CD1c-positive myeloid dendritic cell (primary cell): ENCODE data around the gene MITF.

ENCODE experiments used
- DNase-seq: peaks from one replicate; pipeline ENCODE4 v3.0.0-alpha.2; 2016; ENCODE audit errors: extremely low spot score

MITF gene

GRCh38 chr3:69739204-69740102 is at the start of gene MITF:
MITF (plus strand) TSS chr3:69739464; CDS start chr3:69739598, 134 bp downstream.
- DNase-seq: peak; percentile 95

GRCh38 chr3:69691860-69692259 is 47.4 kb upstream of the MITF start:
- no peak for DNase-seq

GRCh38 chr3:69692761-69693160 is 46.5 kb upstream of the MITF start:
- DNase-seq: no peak

GRCh38 chr3:69695443-69695842 is 43.8 kb upstream of the MITF start:
- DNase-seq: no peak

GRCh38 chr3:69695933-69696332 is 43.3 kb upstream of the MITF start:
- no peak for DNase-seq

- no peak for DNase-seq
Measured at GRCh38 chr3:69696367-69696766, 42.9 kb upstream of the MITF start.

GRCh38 chr3:69697381-69697780 is 41.9 kb upstream of the MITF start:
- peak; percentile 29 for DNase-seq

GRCh38 chr3:69698728-69699127 is 40.5 kb upstream of the MITF start:
- DNase-seq: no peak

GRCh38 chr3:69699183-69699582 is 40.1 kb upstream of the MITF start:
- DNase-seq: no peak

- no peak for DNase-seq
Measured at GRCh38 chr3:69700949-69701348, 38.3 kb upstream of the MITF start.

GRCh38 chr3:69710153-69710977 is 28.9 kb upstream of the MITF start:
- no peak for DNase-seq

- DNase-seq: no peak
Measured at GRCh38 chr3:69712269-69712668, 27.0 kb upstream of the MITF start.

- no peak for DNase-seq
Measured at GRCh38 chr3:69712933-69713332, 26.3 kb upstream of the MITF start.

- peak; percentile 61 for DNase-seq
Measured at GRCh38 chr3:69715204-69715603, 24.1 kb upstream of the MITF start.

- DNase-seq: no peak
Measured at GRCh38 chr3:69716119-69716518, 23.1 kb upstream of the MITF start.

- DNase-seq: no peak
Measured at GRCh38 chr3:69718866-69719586, 20.2 kb upstream of the MITF start.

- no peak for DNase-seq
Measured at GRCh38 chr3:69719587-69720122, 19.6 kb upstream of the MITF start.

- DNase-seq: no peak
Measured at GRCh38 chr3:69720824-69721223, 18.4 kb upstream of the MITF start.

GRCh38 chr3:69723389-69723788 is 15.9 kb upstream of the MITF start:
- no peak for DNase-seq

- DNase-seq: no peak
Measured at GRCh38 chr3:69724722-69725435, 14.4 kb upstream of the MITF start.

- no peak for DNase-seq
Measured at GRCh38 chr3:69725994-69726571, 13.2 kb upstream of the MITF start.
